GM21576 (cell line): Measurements from ENCODE around the gene GUK1.

ENCODE experiments used
- ATAC-seq: cut with Tn5 transposase; IDR thresholded peaks from one replicate; pipeline ENCODE4 v1.9.1; 2021; ENCODE audit warnings: mild to moderate bottlenecking, moderate library complexity; ENCODE audit not compliant: unreplicated experiment

The GUK1 gene, protein sequence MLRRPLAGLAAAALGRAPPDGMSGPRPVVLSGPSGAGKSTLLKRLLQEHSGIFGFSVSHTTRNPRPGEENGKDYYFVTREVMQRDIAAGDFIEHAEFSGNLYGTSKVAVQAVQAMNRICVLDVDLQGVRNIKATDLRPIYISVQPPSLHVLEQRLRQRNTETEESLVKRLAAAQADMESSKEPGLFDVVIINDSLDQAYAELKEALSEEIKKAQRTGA

GRCh38 chr1:228139931-228140723 is at the start of gene GUK1:
GUK1 (plus strand) TSS chr1:228140279; CDS start chr1:228140303, 24 bp downstream.
- ATAC-seq = peak; percentile 90

- ATAC-seq = no peak
Observed at GRCh38 chr1:228090613-228091081, 49.4 kb upstream of the GUK1 start.

DNA sequence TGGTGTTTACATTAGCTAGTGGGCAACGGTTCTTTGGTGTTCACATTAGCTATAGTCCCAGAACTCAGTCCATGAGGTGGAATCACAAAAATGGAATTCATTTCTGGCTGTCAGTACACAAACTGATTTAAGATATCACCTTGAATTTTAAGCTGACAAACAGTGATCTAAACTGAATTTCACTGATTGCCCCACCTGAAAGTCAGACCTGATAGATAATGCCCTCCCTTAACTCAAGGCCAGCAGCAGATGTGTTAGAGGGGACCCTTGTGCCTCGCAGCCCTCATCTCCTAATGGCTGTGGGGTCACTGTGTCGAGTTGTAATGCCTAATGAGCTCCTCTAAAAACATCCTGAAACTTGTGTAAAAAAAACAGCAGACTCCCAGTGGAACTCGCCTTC is 49.0 kb upstream of the GUK1 start:
- no peak for ATAC-seq

GRCh38 chr1:228092342-228093049 is 47.6 kb upstream of the GUK1 start:
- ATAC-seq = no peak

- ATAC-seq = no peak
Observed at GRCh38 chr1:228093050-228093906, 46.8 kb upstream of the GUK1 start.

- no peak for ATAC-seq
Observed at GRCh38 chr1:228094432-228095016, 45.6 kb upstream of the GUK1 start.

DNA sequence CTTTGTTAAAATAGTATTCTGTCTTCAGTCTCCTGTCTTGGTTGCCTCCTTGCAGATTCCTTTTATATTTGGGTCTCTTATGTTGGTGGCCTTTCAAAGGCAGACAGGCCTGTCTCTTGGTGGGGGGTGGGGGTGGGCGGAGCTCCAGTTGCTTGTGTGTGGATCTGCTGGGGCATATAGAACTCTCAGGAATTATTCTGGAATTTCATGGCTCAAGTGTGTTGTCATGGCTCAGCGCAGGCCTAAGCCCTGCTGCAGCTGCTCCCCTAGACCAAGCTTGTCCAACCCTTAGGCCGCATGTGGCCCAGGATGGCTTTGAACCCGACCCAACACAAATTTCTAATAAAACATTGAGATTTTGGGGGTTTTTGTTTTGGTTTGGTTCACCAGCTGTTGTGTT is 44.9 kb upstream of the GUK1 start:
- ATAC-seq = no peak

DNA sequence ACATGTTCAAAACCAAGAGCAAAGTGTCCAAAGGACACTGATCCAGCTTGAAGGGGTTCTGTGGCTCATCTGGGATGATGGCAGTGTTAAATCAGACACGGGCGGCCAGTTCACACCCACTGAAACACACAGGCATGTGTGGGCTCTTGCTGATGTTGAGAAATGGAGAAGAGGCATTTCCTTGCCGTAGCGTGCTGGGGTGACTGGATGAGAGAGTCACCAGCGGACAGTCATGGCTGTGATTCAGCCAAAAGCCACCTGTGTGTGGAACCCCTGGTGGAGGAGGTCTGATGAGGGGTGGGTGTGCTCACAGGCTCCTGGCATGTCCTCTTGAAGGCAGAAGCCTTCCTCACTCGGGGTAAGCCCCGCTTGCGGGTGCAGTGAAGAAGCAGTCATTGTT is 44.1 kb upstream of the GUK1 start:
- no peak for ATAC-seq

DNA sequence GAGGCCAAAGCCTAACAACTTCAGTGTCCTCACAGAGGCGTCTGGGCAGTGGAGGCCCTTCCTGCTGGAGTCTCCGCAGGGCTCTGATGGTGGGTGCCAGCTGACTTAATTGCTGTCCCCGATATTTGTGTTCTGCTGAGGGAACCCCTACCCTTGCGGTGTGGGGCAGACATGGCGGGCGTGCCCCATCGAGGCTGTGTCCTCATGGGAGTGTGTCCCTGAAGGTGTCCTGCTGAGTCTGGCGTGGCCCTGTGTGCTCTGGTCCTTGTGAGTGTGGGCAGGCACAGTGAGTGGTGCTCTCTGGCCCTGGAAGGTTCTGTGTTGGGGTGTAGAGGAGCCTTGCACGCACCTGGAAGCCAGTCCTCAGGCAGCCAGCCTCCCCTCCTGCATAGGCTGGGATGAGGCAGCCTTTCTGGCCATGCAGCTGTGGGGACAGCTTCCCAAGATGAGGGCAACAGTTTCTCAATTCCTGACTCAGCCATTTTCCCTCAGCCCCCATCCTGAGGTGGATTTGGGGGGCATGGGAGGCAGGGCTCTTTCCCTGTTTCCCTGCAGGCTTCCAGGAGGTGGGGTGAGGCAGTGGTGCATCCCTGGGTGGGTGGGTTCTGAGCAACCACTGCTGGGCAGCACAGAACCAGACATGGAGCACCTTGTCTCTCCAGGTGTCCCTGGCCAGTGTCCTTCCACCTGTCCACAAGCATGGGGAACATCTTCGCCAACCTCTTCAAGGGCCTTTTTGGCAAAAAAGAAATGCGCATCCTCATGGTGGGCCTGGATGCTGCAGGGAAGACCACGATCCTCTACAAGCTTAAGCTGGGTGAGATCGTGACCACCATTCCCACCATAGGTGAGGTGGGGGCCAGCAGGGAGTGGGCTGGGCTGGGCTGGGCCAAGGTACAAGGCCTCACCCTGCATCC is 43.4 kb upstream of the GUK1 start:
- no peak for ATAC-seq

DNA sequence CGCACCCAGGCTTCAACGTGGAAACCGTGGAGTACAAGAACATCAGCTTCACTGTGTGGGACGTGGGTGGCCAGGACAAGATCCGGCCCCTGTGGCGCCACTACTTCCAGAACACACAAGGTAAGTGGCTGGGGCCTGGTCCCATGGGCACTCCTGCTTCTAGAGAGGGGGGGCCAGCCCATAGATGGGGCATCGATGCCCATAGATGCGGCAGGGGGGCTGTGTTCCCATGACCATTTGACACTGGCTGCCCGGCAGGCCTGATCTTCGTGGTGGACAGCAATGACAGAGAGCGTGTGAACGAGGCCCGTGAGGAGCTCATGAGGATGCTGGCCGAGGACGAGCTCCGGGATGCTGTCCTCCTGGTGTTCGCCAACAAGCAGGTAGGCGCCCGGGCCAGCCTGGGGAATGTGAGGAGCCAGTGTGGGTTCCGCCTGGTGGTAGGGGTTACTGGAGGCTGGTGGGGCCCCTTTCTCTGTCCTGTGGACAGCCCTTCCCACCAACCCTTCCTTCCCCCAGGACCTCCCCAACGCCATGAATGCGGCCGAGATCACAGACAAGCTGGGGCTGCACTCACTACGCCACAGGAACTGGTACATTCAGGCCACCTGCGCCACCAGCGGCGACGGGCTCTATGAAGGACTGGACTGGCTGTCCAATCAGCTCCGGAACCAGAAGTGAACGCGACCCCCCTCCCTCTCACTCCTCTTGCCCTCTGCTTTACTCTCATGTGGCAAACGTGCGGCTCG is 42.6 kb upstream of the GUK1 start:
- ATAC-seq = no peak

- no peak for ATAC-seq
Observed at GRCh38 chr1:228098323-228098931, 41.7 kb upstream of the GUK1 start.

DNA sequence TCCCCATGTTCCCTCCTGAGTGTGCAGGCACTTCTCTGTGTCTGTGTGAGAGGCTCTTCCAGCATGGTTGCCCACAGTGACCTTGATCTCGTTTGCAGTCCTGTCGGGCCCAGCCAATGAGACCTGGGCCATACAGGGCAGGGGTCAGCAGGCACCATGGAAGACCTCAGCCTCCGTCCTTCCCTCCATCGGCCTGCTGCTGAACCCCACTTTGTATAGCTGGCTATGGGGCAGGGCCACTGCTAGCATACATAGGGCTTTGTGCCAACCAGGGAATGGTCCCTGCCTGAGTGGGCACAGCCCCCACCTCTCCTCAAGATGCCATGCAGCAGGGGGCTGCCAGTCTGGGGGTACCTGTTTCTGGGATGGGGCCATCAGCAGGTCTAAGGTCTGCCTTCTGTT is 40.7 kb upstream of the GUK1 start:
- ATAC-seq = no peak

- ATAC-seq = no peak
Observed at GRCh38 chr1:228100822-228101613, 39.1 kb upstream of the GUK1 start.

DNA sequence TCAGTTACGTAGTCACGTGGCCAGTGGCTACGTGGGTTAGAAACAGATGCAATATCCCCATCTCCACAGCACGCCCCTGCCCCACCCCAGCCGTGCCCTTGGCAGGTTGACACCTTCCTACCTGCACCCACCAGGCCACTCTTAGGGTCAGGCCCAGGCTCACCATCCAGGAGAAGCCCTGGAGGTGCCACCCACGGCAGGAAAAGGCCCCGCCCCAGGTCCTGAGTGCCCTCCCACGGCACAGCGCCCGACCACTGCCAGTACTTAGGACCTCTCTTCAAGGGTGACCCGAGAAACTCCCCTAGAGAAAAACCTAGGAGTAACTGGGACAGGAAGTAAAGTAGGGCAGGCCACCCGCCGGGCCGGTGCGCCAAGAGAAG is 38.5 kb upstream of the GUK1 start:
- ATAC-seq = no peak

DNA sequence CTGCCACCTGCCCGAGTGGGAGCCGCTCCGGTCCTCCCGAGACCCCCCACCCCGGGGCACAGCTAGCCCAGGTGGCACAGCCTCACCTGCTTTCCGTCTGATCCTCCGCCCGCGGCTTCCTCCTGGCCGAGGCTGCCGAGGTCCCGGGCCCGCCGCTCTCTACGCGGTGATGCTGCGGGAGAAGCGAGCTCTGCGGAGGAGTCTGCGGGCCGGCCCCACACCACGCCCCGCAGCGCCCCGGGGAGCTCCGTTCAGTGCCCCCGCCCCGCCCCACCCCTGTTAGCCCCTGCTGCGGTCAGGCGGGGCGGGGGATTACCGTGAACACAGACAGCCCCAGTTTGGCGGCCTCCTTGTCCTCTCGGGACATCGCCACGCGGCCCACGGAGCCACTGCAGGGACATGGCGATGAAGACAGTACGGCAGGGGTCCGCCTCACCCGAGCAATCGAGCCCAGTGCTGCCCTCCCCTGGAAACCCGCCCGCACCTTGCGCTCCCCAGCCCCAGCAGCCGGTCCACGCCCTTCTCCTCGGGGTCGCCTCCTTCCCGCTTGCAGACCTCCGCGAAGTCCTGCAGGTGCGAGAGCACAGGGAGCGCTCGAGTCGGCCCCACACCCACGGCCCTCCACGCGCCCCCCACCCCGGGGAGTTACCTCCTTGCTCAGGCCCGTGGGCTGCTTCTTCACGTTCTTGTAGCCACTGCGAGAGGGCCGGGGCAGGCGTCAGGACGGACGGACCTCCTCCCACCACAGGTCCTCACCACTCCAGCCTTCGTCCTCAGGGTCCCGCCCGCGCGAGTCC is 37.9 kb upstream of the GUK1 start:
- peak; percentile 25 for ATAC-seq

DNA sequence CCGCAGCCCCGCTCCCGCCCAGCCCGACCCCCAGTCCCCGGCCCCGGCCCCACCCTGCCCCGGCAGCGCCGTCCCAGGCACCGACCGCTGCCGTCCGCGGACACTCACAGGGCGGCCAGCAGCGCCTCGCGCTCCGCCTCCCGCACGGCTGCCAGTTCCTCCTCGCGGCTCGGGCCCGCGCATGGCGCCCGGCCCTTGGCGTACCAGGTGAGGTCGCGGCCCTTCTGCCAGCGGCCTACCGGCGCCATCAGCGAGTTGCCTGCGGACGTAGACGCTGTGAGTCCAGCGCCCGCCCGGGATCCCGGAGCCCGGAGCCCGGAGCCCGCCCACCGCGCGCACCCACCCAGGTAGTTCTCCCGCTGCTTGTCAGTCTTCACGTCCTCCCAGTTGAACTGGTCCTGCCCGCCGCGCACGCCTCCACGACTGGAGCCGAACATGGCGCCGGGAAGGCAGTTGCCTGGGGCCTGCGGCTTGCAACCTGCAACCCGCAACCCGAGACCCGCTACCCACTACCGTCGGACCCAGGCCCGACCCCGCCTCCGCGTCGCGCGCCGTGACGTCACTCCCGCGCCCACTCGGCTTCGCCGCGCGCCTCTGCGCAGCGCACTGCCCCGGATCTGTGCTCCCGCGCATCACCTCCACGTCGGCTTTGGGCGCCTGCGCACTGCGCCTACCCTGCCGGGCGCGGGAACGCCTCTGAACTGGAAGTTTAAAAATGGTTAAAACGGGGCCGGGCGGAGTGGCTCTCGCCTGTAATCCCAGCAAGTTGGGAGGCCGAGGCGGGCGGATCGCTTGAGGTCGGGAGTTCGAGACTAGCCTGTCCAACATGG is 37.1 kb upstream of the GUK1 start, which contains the start of gene C1orf35:
Gene C1orf35, minus strand, starts transcription at position 535 of the 830 bp plus-strand sequence. Its CDS starts 98 bp downstream, at position 437.
- peak; percentile 60 for ATAC-seq
